Suprapubic skin (tissue), 4 donors: ENCODE data around the gene COG7. TPM values are rescaled to one million over a fixed set of nuclear protein-coding genes. Genes with fewer than 3 reads are reported as not detected.

Source experiments
- DNase-seq, 2 donors: peaks; one replicate each; pipeline ENCODE4 v3.0.0-alpha.2; 2019; ENCODE audit warnings: low spot score in 2 of 2
- H3K27ac ChIP-seq: fragments of 200-600 bp; sonication (generic); one replicate; pipeline ENCODE4 v1.5.1; 2019
- H3K27me3 ChIP-seq: fragments of 200-600 bp; sonication (generic); one replicate; pipeline ENCODE4 v1.5.1; 2019
- H3K36me3 ChIP-seq: fragments of 200-600 bp; sonication (generic); one replicate; pipeline ENCODE4 v1.5.1; 2019
- H3K4me1 ChIP-seq: fragments of 200-600 bp; sonication (generic); one replicate; pipeline ENCODE4 v1.5.1; 2019
- H3K4me3 ChIP-seq: fragments of 200-600 bp; sonication (generic); one replicate; pipeline ENCODE4 v1.5.1; 2019; ENCODE audit warnings: mild to moderate bottlenecking
- H3K9me3 ChIP-seq: fragments of 200-600 bp; sonication (generic); one replicate; pipeline ENCODE4 v1.5.1; 2019
- EP300 ChIP-seq: sonication (generic); formaldehyde crosslinking; IDR thresholded peaks from one replicate; pipeline ENCODE4 v1.6.1; 2017; ENCODE audit warnings: antibody characterized with exemption
- POLR2A ChIP-seq, 2 donors: fragments of 450-650 bp; IDR thresholded peaks; one replicate each; pipeline ENCODE4 v1.6.1; 2017; ENCODE audit warnings: antibody characterized with exemption in 2 of 2, mild to moderate bottlenecking in 2 of 2, moderate library complexity in 2 of 2
- POLR2AphosphoS5 ChIP-seq, 3 donors: sonication (generic); formaldehyde crosslinking; IDR thresholded peaks; one replicate each; pipeline ENCODE4 v1.6.1; 2017; ENCODE audit warnings: antibody characterized with exemption in 3 of 3
- WGBS: methylation state at CpG from one replicate; pipeline ENCODE4 v1.1.5; 2018; 5-methylcytosine and 5-hydroxymethylcytosine counted together
- total RNA-seq, 4 donors: library from RNA; depleted of rRNA; stranded (reverse); fragments of >200 nt; gene quantifications; one replicate each; pipeline ENCODE4 v1.1.0, GENCODE V29; 2016
- TF ChIP-seq, protein P1 (sequence below), 2 donors: fragments of 200-600 bp in 1 of 2; fragments of 450-650 bp in 1 of 2; sonication (generic) in 1 of 2; IDR thresholded peaks; one replicate each; pipeline ENCODE4 v1.5.1; 2016 to 2019; ENCODE audit warnings: antibody characterized with exemption in 2 of 2, mild to moderate bottlenecking in 1 of 2, moderate library complexity in 1 of 2

The COG7 gene
- total RNA-seq = 10 to 100 TPM; 16.3 to 73.7 (median 24.6) TPM

- Histone ChIP-seq H3K4me3 (peak within 1 kb of the TSS; percentile 76), H3K27ac (peak within 1 kb of the TSS; percentile 47), H3K36me3 (no peaks in the 10 kb centered on the region), H3K27me3 (no peaks in the 10 kb centered on the region), H3K4me1 (peaks cover 18% of the 10 kb centered on the region), H3K9me3 (no peaks in the 10 kb centered on the region)
- peak; percentile 91 to 92 for DNase-seq
- 0% methylated on average over 9 of the region's 57 CpGs for WGBS
- TF ChIP-seq POLR2A (IDR thresholded peaks at IDR 0.05) = no peak
- peak in 2 of 3 donors; percentile 75 to 96 for TF ChIP-seq POLR2AphosphoS5 (IDR thresholded peaks at IDR 0.05)
- TF ChIP-seq, protein P1, sequence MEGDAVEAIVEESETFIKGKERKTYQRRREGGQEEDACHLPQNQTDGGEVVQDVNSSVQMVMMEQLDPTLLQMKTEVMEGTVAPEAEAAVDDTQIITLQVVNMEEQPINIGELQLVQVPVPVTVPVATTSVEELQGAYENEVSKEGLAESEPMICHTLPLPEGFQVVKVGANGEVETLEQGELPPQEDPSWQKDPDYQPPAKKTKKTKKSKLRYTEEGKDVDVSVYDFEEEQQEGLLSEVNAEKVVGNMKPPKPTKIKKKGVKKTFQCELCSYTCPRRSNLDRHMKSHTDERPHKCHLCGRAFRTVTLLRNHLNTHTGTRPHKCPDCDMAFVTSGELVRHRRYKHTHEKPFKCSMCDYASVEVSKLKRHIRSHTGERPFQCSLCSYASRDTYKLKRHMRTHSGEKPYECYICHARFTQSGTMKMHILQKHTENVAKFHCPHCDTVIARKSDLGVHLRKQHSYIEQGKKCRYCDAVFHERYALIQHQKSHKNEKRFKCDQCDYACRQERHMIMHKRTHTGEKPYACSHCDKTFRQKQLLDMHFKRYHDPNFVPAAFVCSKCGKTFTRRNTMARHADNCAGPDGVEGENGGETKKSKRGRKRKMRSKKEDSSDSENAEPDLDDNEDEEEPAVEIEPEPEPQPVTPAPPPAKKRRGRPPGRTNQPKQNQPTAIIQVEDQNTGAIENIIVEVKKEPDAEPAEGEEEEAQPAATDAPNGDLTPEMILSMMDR (IDR thresholded peaks at IDR 0.05) = no peak
Observed at GRCh38 chr16:23452572-23453337, at the start of gene COG7. COG7 (minus strand) TSS chr16:23453189; CDS start chr16:23452994, 195 bp downstream.

DNA sequence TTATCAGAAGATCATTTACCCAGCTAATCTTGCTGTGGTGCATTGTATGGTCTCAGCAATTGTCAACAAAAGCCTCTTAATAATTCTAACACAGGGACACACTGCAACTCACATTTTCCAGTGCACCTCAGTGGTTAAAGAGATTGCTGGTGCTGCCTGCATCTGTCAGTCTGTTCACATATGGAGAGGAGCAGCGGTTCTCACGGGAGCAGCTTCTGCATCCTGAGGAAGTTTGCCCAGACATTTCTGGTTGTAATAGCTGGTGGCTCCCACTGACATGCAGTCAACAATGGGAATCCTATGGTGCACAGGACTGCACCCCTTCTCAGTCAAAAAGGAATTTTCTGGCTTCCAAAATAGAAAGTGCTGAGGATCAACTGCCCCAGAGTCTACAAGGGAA, 49.5 kb upstream of the COG7 start:
- Histone ChIP-seq H3K27me3 (no peaks in the 10 kb centered on the region), H3K9me3 (no peaks in the 10 kb centered on the region), H3K4me1 (peaks cover 85% of the 10 kb centered on the region), H3K27ac (no peak overlapping the region), H3K36me3 (no peaks in the 10 kb centered on the region), H3K4me3 (no peak overlapping the region)
- 25% methylated on average over 2 of the region's 2 CpGs for WGBS
- TF ChIP-seq, protein P1 (IDR thresholded peaks at IDR 0.05) = no peak
- no peak for TF ChIP-seq POLR2AphosphoS5 (IDR thresholded peaks at IDR 0.05)
- no peak for TF ChIP-seq POLR2A (IDR thresholded peaks at IDR 0.05)
- TF ChIP-seq EP300 = no peak
- no peak for DNase-seq

GRCh38 chr16:23501291-23501690, 48.3 kb upstream of the COG7 start:
- no peaks in the 10 kb centered on the region for H3K36me3 ChIP-seq
- TF ChIP-seq POLR2A (IDR thresholded peaks at IDR 0.05) (no peak), EP300 (no peak), POLR2AphosphoS5 (IDR thresholded peaks at IDR 0.05) (no peak)
- TF ChIP-seq, protein P1 (IDR thresholded peaks at IDR 0.05) = no peak
- peaks cover 91% of the 10 kb centered on the region for H3K4me1 ChIP-seq
- H3K4me3 ChIP-seq = no peak overlapping the region
- H3K27ac ChIP-seq = peak overlapping the region; percentile 63
- H3K9me3 ChIP-seq = no peaks in the 10 kb centered on the region
- no peak for DNase-seq
- WGBS = 58% methylated on average over 5 of the region's 5 CpGs
- H3K27me3 ChIP-seq = no peaks in the 10 kb centered on the region

- 36% methylated on average over 4 of the region's 4 CpGs for WGBS
- H3K27ac ChIP-seq = peak overlapping the region; percentile 63
- peaks cover 88% of the 10 kb centered on the region for H3K4me1 ChIP-seq
Observed at GRCh38 chr16:23500862-23501225, 47.9 kb upstream of the COG7 start.

More at GRCh38 chr16:23500862-23501225, 47.9 kb upstream of the COG7 start:
- TF ChIP-seq, protein P1 (IDR thresholded peaks at IDR 0.05) = no peak
- TF ChIP-seq EP300 (no peak), POLR2A (IDR thresholded peaks at IDR 0.05) (no peak), POLR2AphosphoS5 (IDR thresholded peaks at IDR 0.05) (no peak)
- Histone ChIP-seq H3K4me3 (no peak overlapping the region), H3K27me3 (no peaks in the 10 kb centered on the region), H3K36me3 (peaks cover under 1% of the 10 kb centered on the region), H3K9me3 (no peaks in the 10 kb centered on the region)
- DNase-seq = no peak
